ENCODE results near the gene EPHB2.
"Not testable (repeated sequence)": the region's sequence is repeated elsewhere in the genome, so short reads cannot be mapped to it uniquely, and the experiment has no call there.

Gene EPHB2

DNA sequence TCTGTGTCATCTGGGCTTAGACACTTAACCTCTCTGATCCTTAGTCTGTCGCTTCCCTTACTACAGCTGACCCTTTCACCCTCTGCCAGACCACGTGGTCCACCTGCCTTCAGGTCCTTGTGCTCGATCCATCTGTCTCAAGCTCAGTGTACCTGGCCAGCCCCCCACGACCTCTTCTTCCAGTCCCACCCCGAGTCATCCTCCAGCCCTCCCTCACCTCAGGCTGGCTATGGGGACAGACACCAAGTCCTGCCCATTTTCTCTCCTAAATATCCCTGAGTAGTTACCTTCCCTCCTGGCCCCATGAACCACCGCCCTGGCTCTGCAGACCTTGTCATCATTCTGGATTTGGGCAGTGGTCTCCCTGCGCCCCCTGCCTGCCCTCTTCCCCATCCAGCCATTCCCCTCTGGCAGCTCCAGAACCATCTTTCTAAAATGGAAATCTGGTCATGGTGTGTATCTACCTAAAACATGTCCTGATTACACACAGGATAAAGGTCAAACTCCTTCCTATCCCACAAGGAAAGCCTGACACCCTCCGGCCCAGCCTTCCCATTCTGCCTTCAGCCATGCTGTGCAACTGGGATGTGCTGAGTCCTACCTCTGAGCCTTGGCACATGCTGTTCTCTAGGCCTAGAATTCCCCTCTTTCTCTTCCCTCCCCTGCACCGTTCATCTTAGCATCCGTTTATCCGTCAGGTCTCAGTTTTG lies 107.6 kb downstream of the EPHB2 start:
- no peak for DNase-seq (ENCODE audit: low read depth in 2 of 2)

DNA sequence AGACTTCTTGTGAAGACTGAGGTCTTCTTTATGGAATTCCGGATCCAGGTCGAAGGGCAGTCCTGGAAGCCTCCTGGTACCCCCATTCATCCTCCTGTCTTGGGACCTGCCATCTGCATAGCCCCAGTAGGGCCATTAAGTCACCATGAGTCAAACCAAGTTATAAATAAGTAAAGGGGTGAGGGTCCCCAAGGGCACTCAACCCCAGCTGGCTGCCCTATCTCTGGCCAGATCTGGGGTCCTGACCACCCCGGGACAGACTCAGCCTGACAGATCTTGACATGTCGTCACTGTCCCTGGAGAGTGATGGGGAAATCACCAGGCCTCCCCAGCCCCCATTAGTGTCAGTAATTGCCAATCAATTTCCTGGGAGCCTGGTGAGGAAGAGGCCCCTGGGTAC lies 108.7 kb downstream of the EPHB2 start:
- DNase-seq (ENCODE audit: low read depth in 2 of 2) = no peak

GRCh38 chr1:22821027-22821426 lies 110.4 kb downstream of the EPHB2 start:
- DNase-seq (ENCODE audit: low read depth in 2 of 2) = no peak

DNA sequence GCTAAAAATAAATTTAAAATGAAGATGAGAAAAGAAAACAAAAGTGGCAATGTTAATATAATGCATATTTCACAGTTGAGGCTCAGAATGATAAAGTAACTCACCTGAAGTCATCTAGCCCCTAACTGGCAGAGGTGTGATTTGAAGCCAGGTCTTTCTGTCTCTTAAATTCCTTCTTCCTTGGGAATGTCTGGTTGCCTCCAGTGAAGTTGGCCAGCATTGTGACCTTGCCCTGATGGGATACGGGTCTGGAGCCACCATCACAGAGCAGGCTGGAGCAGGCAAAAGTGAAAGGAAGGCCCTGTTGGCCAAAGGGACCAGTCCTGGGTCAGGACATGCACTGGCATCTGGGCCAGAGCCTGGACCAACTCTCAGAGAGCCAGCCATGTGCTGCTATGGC lies 111.7 kb downstream of the EPHB2 start:
- no peak for DNase-seq (ENCODE audit: low read depth in 2 of 2)

DNA sequence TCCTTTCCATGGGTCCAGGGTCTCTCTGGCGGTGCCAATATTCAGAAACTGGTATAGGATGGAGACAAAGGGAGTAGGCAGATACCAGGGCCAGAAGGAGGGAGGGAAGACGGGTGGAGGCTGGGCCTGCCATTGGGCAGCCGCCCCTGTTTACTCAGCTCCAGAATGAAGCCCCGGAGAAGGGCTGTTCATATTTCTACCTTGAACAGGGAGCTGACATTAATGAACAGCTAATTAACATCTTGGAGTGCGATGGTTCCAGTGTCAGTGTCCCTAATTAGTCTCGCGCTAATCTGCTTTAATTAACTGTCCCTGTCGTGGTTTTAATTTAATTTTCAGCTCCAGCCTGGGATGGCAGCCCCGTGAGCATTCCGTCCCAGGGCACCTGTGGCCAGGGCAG lies 113.8 kb downstream of the EPHB2 start:
- DNase-seq (ENCODE audit: low read depth in 2 of 2) = no peak

DNA sequence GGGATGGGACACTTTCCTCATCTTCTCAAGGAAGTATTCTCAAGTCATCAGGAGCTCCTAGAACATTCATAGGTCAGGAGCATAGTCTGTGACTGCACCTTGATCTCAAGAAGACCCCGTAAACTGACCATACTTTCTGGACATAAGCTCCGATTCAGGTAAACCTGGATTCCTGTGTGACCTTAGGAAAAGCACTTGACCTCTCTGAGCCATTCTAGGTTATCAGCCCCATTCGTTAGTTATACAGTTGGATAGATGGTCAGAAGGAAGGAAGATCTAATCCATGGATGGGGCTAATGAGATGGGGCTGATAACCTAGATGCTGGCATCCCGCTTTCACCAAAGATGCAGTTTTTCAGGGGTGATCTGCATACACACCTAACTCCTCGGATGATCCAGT lies 114.3 kb downstream of the EPHB2 start:
- no peak for DNase-seq (ENCODE audit: low read depth in 2 of 2)

DNA sequence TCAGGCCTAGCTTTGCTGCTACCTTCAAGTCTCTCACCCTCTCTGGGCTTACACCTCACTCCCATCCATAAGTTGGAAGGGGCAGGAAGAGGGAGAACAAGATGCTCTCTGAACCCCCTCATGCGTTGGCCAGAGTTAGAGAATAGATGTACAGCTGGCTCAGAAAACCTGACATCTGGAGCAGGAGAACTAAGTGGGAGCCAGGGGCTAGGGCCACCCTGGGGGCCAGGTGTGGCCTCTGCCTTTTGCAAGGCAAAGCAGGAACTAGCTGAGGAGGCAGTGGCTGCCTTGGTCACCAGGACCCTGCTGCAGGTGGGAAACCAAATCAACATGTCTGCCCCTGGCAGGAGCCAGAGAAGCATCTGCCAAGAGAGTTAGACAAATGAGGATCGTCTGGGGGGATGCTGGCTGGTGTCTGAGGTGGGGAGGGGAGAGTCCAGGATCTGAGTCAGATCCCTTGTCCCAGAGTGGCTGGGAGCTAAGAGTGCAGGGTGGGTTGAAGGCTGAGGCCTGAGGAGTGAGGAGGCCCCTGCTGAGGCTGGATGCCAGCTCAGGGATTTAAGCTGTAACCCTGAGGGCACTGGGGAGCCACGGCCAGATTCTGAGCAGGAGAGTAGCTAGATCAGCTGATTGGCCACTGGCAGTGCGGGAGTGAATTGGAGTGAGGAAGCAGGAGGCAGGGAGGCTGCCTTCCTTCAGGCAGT lies 115.0 kb downstream of the EPHB2 start:
- no peak for DNase-seq (ENCODE audit: low read depth in 2 of 2)

DNA sequence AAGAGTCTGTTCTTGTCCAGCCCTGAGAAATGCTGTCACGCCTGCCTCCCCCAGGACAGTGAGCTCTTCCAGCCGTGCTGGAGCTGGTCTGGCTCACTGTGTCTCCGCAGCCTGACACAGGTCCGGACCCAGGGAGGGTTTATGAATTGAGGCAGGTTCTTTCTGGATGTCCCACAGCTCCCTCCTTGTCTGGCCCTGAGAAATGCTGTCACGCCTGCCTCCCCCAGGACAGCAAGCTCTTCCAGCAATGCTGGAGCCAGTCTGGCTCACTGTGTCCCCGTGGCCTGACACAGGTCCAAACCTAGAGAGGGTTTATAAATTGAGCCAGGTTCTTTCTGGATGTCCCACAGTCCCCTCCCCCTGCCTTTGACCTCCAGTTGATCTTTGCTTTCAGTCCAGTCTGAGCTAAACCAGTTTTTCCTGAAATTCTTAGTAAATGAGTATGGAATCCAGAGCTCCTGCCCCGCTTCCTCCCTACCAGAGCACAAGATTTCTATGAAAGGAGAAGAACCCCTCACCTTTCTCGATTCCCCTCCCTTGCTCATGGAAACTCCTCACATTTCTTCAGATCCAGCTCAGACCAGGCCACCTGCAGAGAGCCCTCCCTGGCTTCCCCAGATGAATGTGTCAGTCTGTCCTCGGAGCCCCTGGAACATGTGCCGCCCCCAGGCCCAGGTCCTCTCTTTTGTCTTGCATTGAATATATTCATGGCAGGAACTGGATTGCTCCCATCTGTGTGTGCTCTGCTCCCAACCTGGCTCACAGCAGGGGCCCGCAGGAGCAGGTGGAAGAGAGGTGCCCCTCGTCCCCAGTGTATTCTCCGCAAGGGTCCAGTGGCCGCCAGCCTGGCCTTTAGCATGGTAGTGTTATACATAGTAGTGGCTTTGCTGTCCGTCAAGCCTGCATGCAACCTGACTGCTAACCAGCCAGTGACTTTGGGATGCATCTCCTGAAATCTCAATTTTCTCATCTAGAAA lies 116.3 kb downstream of the EPHB2 start:
- DNase-seq (ENCODE audit: low read depth in 2 of 2) = no peak

- no peak for DNase-seq (ENCODE audit: low read depth in 2 of 2)
These were observed 117.2 kb downstream of the EPHB2 start for GRCh38 chr1:22827666-22828483.

DNA sequence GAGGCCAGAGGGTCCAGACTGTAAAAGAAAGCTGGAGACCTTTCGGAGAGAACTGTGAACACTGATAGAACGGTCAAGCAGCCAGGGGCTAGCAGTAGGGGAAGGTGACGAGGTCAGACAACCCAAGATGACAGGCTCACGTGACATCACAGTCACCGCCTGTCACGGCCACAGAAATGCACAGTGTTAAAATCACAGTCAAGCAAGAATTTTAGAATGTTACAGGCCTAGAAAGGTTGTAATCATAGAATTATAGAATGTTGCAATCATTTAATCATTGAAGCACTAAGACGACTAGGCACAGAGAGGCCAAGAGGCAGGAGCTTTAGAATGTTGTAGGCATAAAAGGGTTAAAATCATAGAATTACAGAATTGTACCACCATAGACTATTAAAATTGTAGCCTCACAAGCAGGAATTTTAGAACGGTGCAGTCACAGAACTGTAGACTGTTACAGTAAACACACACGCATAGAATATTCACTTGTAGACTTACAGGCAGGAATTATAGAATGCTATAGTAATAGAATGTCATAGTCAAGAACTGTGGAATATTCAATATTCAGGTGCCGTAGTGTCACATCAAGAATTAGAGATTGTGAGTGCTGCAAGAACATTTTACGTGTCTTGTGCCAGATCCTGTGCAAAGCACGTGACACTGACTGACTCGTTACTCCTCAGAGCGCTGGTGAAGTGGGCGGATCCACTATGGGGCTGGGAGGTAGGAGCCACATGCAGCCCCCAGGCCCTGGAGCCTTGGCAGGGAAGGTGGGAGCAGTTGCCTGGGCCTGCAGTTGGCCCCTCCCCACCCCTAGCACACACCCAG lies 118.1 kb downstream of the EPHB2 start:
- DNase-seq (ENCODE audit: low read depth in 2 of 2) = no peak

GRCh38 chr1:22829309-22829989 lies 118.8 kb downstream of the EPHB2 start:
- no peak for DNase-seq (ENCODE audit: low read depth in 2 of 2)

GRCh38 chr1:22830041-22830566 lies 119.5 kb downstream of the EPHB2 start:
- no peak for DNase-seq (ENCODE audit: low read depth in 2 of 2)

DNA sequence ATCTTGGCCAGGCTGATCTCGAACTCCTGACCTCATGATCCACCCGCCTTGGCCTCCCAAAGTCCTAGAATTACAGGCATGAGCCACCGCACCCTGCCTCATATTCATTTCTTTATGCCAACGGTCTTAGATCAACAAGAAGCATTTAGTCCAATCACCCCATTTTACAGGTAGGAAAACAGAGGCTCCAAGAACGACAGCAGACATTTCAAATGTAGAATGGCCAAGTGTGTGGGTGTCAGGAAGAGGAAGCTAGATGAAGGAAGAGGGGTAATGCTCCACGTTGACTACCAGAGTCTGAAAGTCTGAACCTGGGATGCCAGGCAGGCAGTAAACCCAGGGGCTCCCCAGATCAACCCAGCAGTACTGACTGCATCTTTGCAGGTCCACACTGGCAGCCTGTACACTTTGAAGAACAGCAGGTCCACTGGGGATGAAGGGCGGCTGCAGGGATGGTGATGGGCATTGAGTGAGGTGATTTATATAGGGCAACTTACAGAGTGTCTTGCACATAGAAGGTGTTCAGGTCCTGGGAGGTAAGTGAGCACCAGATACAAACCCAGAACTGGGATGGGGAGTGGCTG lies 120.2 kb downstream of the EPHB2 start:
- DNase-seq (ENCODE audit: low read depth in 2 of 2) = no peak

DNA sequence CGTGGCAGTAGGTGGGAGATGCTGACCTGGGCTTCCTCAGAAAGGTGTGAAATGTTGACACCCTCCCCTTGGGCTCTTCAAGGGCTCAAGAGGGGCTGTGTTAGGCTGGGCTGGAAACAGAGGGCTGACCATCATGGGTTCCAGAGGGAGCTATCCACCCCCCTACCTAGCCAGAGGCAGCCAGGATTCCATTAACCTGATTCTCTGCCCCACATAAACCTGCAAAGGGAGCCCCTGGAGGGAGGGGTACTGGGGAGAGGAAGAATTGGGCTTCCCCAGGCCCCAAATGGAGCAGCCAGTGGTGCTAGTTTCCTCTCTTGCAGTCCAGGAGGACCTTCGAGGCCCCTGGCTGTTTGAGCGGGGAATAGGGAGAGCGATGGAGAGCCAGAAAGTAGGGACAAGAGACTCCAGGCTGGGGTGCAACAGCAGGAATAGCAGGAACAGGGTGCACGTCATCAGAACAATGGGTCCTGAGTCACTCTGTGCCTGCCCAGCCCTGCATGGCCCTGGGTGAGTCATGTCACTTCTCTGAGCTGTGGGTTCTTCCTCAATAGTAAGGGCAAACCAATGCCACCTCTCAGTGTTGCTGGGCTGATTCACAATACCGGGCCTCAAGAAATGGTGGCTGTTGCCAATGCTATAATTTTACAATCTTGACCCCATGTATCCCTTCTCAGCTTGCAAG lies 121.2 kb downstream of the EPHB2 start:
- DNase-seq (ENCODE audit: low read depth in 2 of 2) = no peak

- no peak for DNase-seq (ENCODE audit: low read depth in 2 of 2)
These were observed 121.8 kb downstream of the EPHB2 start for GRCh38 chr1:22832414-22832786.

DNA sequence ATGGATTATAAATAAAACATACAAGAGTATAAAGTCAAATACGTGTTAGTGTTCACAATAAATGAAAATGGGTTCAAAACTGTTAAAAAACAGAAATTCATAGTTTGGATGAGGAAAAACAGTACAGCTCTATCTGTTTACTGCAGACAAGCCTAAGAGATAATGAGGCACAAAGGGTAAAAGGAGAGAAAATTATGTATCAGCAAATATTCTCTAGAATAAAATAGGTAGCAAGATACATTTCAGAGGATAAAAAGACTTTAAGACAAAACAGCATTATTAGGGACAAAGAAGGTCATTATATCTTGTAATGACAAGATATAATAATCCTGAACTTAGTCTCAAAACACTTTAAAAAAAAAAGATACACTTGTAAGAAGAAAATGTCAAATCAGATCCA lies 123.1 kb downstream of the EPHB2 start:
- DNase-seq (ENCODE audit: low read depth in 2 of 2) = no peak

DNA sequence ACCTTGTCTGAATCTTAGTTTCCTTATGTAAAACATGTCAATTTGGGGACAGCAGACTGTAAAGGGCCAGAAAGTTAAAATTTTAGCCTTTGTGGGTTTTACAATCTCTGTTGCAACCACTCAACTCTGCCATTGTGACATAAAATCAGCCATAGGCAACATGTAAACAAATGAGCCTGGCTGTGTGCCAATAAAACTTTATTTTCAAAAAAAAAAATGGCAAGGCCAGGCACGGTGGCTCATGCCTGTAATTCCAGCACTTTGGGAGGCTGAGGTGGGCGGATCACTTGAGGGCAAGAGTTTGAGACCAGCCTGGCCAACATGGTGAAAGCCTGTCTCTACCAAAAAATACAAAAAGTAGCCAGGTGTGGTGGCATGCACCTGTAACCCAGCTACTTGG lies 123.8 kb downstream of the EPHB2 start:
- not testable (repeated sequence) for DNase-seq (ENCODE audit: low read depth in 2 of 2)

DNA sequence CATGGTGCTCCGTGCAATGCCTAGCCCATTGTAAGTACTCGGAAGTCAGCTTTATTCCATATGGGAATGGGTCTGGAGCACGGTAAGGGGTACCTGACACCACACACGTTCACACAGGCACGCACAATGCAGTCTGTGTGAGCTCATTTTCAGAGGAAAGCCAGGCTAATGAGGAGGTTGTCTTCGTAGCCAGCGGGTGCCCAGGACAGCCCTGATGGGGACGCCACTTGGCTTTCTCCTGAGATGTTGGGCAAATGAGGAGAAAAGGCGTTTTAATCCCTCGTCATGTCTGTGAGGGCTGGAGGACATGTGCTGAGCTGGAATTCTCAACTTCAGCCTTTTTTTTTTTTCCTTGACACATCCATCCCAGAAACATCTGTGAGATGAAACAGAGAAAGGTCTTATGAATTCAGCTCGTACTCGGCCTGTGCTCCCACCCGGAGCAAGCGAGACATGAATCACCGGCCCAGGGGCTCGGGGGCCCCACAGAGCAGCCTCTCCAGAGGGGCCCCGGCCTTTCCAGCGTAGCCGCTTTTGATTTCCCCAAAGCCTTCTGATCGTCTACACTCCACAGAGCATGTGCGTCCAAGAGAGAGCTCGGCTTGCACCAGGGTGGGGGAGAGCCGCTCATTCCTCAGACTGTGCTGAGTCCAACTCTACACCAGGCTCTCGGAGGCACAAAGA lies 125.1 kb downstream of the EPHB2 start:
- no peak for DNase-seq (ENCODE audit: low read depth in 2 of 2)
